ENCODE data around the gene USP50.

DNA sequence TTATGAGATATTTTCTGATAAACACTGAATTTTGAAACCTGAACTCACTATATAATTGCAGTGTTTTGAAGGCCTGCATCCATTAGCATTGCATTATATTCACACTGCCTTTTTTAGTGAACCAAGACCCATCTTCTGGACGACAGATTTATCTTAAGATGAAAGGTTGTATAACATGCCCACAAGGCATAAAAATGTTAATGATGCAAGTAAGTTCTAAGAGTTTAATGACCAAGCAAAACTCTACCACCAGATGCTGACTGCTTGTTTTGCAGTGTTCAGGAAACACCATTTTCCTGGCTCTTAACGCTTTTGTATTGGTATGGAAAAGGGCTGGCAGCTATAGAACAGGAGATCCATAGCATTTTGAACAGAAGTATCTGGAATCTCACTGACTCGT is 46.1 kb downstream of the USP50 start:
- TF ChIP-seq POLR2AphosphoS5 (IDR thresholded peaks at IDR 0.05) = no peak
- TF ChIP-seq, protein P1, sequence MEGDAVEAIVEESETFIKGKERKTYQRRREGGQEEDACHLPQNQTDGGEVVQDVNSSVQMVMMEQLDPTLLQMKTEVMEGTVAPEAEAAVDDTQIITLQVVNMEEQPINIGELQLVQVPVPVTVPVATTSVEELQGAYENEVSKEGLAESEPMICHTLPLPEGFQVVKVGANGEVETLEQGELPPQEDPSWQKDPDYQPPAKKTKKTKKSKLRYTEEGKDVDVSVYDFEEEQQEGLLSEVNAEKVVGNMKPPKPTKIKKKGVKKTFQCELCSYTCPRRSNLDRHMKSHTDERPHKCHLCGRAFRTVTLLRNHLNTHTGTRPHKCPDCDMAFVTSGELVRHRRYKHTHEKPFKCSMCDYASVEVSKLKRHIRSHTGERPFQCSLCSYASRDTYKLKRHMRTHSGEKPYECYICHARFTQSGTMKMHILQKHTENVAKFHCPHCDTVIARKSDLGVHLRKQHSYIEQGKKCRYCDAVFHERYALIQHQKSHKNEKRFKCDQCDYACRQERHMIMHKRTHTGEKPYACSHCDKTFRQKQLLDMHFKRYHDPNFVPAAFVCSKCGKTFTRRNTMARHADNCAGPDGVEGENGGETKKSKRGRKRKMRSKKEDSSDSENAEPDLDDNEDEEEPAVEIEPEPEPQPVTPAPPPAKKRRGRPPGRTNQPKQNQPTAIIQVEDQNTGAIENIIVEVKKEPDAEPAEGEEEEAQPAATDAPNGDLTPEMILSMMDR (IDR thresholded peaks at IDR 0.05) = no peak
- no peak for TF ChIP-seq POLR2A (IDR thresholded peaks at IDR 0.05; ENCODE audit: low read depth)
